Measurements from ENCODE around the gene COL5A1.

Gene COL5A1

DNA sequence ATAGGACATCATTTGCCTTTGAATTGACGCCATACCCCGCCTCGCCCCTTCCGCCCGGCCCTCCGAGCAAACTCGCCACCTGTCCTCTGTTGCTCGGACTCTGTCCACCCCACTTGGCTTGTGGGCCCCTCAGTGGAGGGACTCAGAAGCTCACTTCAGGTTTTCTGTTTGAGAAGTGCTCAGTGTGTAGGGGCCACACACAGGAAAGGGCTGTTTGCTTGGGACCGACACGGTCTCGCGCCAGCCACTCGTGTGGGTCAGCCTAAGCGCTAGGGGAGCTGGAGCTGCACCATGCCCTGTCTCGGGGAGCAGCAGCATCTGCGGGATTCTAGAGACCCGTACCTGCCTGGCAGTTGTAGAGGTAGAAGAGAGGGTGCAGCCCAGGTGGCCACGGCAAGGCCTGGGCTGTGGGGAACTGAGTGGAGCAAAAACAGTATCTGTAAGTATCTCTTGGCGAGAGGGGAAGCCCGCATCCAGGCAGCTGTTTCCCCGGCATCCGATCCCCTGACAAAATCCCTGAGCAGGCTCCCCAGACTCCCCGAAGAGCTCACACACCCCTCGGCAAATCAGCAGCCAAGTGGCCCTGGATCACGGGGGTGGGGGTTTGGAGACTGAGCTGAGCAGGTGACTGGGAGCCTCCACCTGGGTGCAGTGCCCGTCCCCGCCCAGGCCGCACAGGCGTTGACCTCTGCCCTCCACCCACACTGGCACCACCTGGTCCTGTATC is 52.2 kb downstream of the COL5A1 start:
- no peak overlapping the region for H3K9ac ChIP-seq
- no peaks in the 10 kb centered on the region for H3K4me1 ChIP-seq
- no peaks in the 10 kb centered on the region for H3K79me2 ChIP-seq
- no peak overlapping the region for H2AFZ ChIP-seq
- TF ChIP-seq, protein P1, sequence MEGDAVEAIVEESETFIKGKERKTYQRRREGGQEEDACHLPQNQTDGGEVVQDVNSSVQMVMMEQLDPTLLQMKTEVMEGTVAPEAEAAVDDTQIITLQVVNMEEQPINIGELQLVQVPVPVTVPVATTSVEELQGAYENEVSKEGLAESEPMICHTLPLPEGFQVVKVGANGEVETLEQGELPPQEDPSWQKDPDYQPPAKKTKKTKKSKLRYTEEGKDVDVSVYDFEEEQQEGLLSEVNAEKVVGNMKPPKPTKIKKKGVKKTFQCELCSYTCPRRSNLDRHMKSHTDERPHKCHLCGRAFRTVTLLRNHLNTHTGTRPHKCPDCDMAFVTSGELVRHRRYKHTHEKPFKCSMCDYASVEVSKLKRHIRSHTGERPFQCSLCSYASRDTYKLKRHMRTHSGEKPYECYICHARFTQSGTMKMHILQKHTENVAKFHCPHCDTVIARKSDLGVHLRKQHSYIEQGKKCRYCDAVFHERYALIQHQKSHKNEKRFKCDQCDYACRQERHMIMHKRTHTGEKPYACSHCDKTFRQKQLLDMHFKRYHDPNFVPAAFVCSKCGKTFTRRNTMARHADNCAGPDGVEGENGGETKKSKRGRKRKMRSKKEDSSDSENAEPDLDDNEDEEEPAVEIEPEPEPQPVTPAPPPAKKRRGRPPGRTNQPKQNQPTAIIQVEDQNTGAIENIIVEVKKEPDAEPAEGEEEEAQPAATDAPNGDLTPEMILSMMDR (IDR thresholded peaks at IDR 0.05), result no peak
- no peaks in the 10 kb centered on the region for H3K27me3 ChIP-seq (ENCODE audit: control insufficient read depth, insufficient read depth, low read length)
- no peaks in the 10 kb centered on the region for H3K9me3 ChIP-seq (ENCODE audit: control insufficient read depth, low read length)
- no peak overlapping the region for H3K4me2 ChIP-seq (ENCODE audit: low read length)
- no peaks in the 10 kb centered on the region for H3K36me3 ChIP-seq (ENCODE audit: control insufficient read depth, insufficient read depth, low read length)
- H3K27ac ChIP-seq, result no peak overlapping the region
- H3K4me3 ChIP-seq (ENCODE audit: low read depth, low read length), result no peak overlapping the region

DNA sequence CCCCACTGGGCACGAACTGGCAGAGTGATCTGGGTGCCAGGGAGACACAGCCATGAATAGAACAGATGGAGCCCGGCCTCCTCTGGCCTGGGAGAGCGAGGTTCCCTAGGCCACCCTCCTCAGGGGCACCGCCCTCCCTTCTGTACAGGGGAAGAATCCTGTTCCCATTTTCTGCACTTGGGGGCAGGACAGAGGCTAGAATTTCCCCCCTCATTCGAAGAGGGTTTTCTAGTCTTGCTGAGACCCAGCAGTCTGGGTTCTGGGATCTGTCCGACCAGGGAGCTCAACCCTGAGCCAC is 52.7 kb downstream of the COL5A1 start:
- H3K9me3 ChIP-seq (ENCODE audit: control insufficient read depth, low read length), result no peaks in the 10 kb centered on the region
- no peak overlapping the region for H3K4me2 ChIP-seq (ENCODE audit: low read length)
- no peaks in the 10 kb centered on the region for H3K27me3 ChIP-seq (ENCODE audit: control insufficient read depth, insufficient read depth, low read length)
- H3K36me3 ChIP-seq (ENCODE audit: control insufficient read depth, insufficient read depth, low read length), result no peaks in the 10 kb centered on the region
- no peak overlapping the region for H3K9ac ChIP-seq
- H3K79me2 ChIP-seq, result no peaks in the 10 kb centered on the region
- H2AFZ ChIP-seq, result no peak overlapping the region
- TF ChIP-seq, protein P1 (IDR thresholded peaks at IDR 0.05), result no peak
- no peak overlapping the region for H3K4me3 ChIP-seq (ENCODE audit: low read depth, low read length)
- H3K4me1 ChIP-seq, result no peaks in the 10 kb centered on the region
- no peak overlapping the region for H3K27ac ChIP-seq

DNA sequence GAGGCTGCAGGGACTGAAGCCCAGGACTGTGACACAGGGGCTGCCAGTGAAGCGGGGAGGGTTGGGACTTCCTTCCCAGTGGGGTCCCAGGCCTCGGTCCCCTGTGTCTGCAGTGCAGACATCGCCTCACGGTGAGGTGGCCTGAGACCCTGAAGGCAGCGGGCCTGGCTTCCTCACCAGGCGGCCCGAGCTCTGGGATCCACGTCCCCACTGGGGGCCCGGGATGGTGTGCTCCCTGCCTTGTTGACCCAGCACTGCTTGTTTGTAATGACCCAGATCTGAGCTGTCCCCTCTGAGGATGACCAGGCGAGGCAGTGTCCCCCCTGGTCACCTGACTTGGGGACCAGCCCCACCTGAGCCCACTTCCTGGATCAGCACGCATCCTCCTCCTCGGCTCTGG is 53.1 kb downstream of the COL5A1 start:
- Histone ChIP-seq H3K9me3 (ENCODE audit: control insufficient read depth, low read length) (no peaks in the 10 kb centered on the region), H3K9ac (no peak overlapping the region), H3K79me2 (no peaks in the 10 kb centered on the region), H3K27ac (no peak overlapping the region), H3K4me3 (ENCODE audit: low read depth, low read length) (no peak overlapping the region), H3K4me2 (ENCODE audit: low read length) (no peak overlapping the region), H3K4me1 (no peaks in the 10 kb centered on the region), H3K36me3 (ENCODE audit: control insufficient read depth, insufficient read depth, low read length) (no peaks in the 10 kb centered on the region), H3K27me3 (ENCODE audit: control insufficient read depth, insufficient read depth, low read length) (no peaks in the 10 kb centered on the region), H2AFZ (no peak overlapping the region)
- TF ChIP-seq, protein P1 (IDR thresholded peaks at IDR 0.05), result no peak

DNA sequence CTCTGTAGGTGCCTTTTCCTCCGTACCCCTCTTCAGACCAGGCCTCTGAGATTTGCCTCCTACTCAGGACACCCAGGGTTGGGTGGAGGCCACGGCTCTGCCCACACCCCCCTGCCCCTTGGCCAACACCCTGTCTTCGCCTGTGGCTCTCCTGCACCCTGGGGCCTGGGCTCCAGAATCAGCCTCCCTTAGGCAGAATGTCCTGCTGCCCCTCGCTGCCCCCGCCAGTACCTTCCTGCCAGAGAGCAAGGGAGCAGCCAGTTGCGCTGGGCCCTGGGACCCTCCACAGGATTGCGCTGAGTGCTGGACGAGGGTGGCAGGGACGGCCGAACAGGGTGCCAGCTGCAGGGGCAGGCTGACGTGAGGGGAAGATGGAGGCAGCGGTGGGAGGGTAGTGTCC is 53.5 kb downstream of the COL5A1 start:
- no peak overlapping the region for H3K9ac ChIP-seq
- H3K9me3 ChIP-seq (ENCODE audit: control insufficient read depth, low read length), result no peaks in the 10 kb centered on the region
- no peaks in the 10 kb centered on the region for H3K79me2 ChIP-seq
- TF ChIP-seq, protein P1 (IDR thresholded peaks at IDR 0.05), result no peak
- no peak overlapping the region for H2AFZ ChIP-seq
- no peak overlapping the region for H3K4me2 ChIP-seq (ENCODE audit: low read length)
- no peak overlapping the region for H3K4me3 ChIP-seq (ENCODE audit: low read depth, low read length)
- H3K36me3 ChIP-seq (ENCODE audit: control insufficient read depth, insufficient read depth, low read length), result no peaks in the 10 kb centered on the region
- H3K27me3 ChIP-seq (ENCODE audit: control insufficient read depth, insufficient read depth, low read length), result no peaks in the 10 kb centered on the region
- H3K27ac ChIP-seq, result no peak overlapping the region
- H3K4me1 ChIP-seq, result no peaks in the 10 kb centered on the region

DNA sequence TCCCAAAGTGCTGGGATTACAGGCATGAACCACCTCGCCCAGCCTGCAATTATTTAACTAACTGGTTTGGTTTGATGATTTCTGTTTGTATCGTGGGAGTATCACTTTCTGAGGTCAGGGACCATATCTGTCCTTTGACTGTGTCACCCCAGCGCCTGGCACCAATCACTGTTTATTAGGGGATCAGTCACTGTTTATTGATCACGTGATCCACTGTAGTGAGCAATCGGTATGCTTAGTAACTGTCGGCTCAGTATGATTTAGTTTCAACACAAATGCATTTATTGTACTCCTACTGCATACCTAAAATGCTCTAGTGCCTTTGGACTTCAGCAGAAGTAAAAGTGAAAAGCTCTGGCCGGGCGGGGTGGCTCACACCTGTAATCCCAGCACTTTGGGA is 54.8 kb downstream of the COL5A1 start:
- no peaks in the 10 kb centered on the region for H3K36me3 ChIP-seq (ENCODE audit: control insufficient read depth, insufficient read depth, low read length)

More for the DNA sequence above, 54.8 kb downstream of the COL5A1 start:
- H2AFZ ChIP-seq, result no peak overlapping the region
- TF ChIP-seq, protein P1 (IDR thresholded peaks at IDR 0.05), result no peak
- no peaks in the 10 kb centered on the region for H3K27me3 ChIP-seq (ENCODE audit: control insufficient read depth, insufficient read depth, low read length)
- no peaks in the 10 kb centered on the region for H3K79me2 ChIP-seq
- H3K9ac ChIP-seq, result no peak overlapping the region
- no peaks in the 10 kb centered on the region for H3K9me3 ChIP-seq (ENCODE audit: control insufficient read depth, low read length)
- no peak overlapping the region for H3K27ac ChIP-seq
- no peak overlapping the region for H3K4me3 ChIP-seq (ENCODE audit: low read depth, low read length)
- H3K4me1 ChIP-seq, result no peaks in the 10 kb centered on the region
- no peak overlapping the region for H3K4me2 ChIP-seq (ENCODE audit: low read length)
